GM21447 (cell line): ENCODE results near the gene TREX2.

Experiments
- ATAC-seq: cut with Tn5 transposase; IDR thresholded peaks from one replicate; pipeline ENCODE4 v1.9.1; 2021; ENCODE audit not compliant: unreplicated experiment

TREX2 gene

GRCh38 chrX:153476666-153477363 is 31.0 kb upstream of the TREX2 start:
- no peak for ATAC-seq

GRCh38 chrX:153475751-153476281 is 30.0 kb upstream of the TREX2 start:
- ATAC-seq: no peak

GRCh38 chrX:153475271-153475670 is 29.4 kb upstream of the TREX2 start:
- ATAC-seq: no peak

GRCh38 chrX:153474718-153475117 is 28.9 kb upstream of the TREX2 start:
- ATAC-seq: no peak

- no peak for ATAC-seq
These were observed 28.4 kb upstream of the TREX2 start for GRCh38 chrX:153474266-153474665.

GRCh38 chrX:153473126-153473525 is 27.3 kb upstream of the TREX2 start:
- no peak for ATAC-seq

GRCh38 chrX:153471663-153472280 is 25.9 kb upstream of the TREX2 start:
- ATAC-seq: no peak

GRCh38 chrX:153470411-153471363 is 24.8 kb upstream of the TREX2 start, which contains the start of gene HAUS7:
TSS of gene HAUS7 (minus strand) at chrX:153470576. CDS start at chrX:153470557, 19 bp downstream.
- peak; percentile 84 for ATAC-seq

- peak; percentile 40 for ATAC-seq
These were observed 24.1 kb upstream of the TREX2 start for GRCh38 chrX:153469811-153470410.

GRCh38 chrX:153468008-153468580 is 22.2 kb upstream of the TREX2 start:
- ATAC-seq: no peak

- no peak for ATAC-seq
These were observed 20.0 kb upstream of the TREX2 start for GRCh38 chrX:153465691-153466380.

- no peak for ATAC-seq
These were observed 18.3 kb upstream of the TREX2 start for GRCh38 chrX:153464116-153464515.

GRCh38 chrX:153463556-153463955 is 17.7 kb upstream of the TREX2 start:
- ATAC-seq: no peak

- ATAC-seq: no peak
These were observed 17.2 kb upstream of the TREX2 start for GRCh38 chrX:153463031-153463430.

- ATAC-seq: no peak
These were observed 16.4 kb upstream of the TREX2 start for GRCh38 chrX:153462291-153462690.

GRCh38 chrX:153460826-153461225 is 15.0 kb upstream of the TREX2 start:
- no peak for ATAC-seq

GRCh38 chrX:153459986-153460385 is 14.1 kb upstream of the TREX2 start:
- no peak for ATAC-seq

GRCh38 chrX:153458476-153458875 is 12.6 kb upstream of the TREX2 start:
- no peak for ATAC-seq

- no peak for ATAC-seq
These were observed 12.1 kb upstream of the TREX2 start for GRCh38 chrX:153457827-153458466.
